GM12874 (cell line): ENCODE results near the gene BICC1.

Source experiments
- TF ChIP-seq, protein P1 (sequence below): IDR thresholded peaks from 2 replicates; pipeline ENCODE4 v1.5.1; 2011; ENCODE audit warnings: low read depth, mild to moderate bottlenecking, control low read depth, low read length, moderate library complexity; ENCODE audit not compliant: insufficient read depth

BICC1 gene

DNA sequence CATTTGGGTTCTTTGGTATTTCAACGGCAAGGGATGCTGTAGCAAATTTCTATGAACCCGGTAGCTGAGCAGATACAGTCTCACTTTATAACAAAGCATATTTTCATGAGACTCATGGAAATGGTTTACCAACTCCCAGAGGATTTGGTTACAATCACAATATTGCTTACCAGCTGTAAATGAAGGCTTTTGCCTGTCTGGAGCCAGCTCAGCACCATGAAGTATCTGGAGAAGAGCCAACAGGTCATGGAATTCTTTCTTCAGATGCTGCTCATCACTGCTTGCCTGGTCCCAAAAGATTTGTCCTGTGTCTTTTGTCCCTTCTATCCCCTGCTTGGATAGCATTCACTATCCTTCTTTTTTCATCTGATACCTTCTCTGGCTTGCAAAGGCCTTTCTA, 346.9 kb downstream of the BICC1 start:
- TF ChIP-seq, protein P1, sequence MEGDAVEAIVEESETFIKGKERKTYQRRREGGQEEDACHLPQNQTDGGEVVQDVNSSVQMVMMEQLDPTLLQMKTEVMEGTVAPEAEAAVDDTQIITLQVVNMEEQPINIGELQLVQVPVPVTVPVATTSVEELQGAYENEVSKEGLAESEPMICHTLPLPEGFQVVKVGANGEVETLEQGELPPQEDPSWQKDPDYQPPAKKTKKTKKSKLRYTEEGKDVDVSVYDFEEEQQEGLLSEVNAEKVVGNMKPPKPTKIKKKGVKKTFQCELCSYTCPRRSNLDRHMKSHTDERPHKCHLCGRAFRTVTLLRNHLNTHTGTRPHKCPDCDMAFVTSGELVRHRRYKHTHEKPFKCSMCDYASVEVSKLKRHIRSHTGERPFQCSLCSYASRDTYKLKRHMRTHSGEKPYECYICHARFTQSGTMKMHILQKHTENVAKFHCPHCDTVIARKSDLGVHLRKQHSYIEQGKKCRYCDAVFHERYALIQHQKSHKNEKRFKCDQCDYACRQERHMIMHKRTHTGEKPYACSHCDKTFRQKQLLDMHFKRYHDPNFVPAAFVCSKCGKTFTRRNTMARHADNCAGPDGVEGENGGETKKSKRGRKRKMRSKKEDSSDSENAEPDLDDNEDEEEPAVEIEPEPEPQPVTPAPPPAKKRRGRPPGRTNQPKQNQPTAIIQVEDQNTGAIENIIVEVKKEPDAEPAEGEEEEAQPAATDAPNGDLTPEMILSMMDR: no peak

DNA sequence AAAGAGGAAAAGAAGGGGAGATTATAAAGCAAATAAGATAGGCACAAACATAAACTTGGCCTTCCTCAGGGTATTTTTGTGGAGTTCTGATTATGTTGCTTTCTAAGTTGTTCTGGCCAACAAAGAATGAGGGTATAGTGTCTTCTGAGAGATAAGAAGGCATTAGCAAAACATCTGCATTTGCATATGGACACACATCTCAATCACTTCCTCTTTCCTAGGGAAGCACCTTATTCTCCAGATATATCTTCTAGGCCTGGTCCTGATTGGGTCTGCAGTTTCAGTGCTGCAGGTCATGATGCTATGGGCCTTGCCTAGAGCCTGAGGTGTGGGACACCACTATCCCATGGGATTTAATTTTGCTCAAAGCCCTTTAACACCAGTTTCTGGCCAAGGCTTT, 355.0 kb downstream of the BICC1 start:
- TF ChIP-seq, protein P1: no peak

DNA sequence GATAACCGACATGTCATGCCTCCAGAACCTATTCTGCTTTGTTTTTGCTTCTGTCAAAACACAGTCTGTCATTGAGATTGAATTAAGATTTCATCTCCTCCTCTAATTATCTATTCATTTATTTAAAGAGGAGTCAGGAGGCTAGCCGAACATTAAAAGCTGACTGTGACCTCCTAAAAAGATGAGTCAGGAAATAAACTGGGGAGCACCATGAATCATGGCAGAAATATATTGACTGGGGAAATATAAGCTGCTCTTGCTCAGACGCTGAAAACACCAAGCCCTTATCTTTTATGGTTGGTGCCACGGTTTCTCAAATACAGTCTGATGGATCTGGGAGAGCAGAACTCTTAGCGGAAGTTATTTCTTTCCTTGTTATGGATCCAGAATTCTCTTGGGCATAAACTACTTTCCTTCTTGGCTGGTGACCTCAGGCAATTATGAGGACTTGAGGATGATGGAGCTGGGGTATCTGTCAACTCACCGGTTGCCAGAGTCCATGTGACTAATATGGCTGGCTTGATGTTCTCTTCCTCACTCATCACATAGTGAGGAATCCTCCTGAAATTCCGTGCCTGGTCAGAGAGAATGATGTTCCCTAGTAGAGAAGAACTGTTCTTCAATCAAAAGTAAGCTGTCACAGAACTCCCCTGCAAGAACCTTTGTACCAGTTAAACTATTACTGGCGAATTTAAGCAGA, 356.2 kb downstream of the BICC1 start:
- TF ChIP-seq, protein P1: no peak

DNA sequence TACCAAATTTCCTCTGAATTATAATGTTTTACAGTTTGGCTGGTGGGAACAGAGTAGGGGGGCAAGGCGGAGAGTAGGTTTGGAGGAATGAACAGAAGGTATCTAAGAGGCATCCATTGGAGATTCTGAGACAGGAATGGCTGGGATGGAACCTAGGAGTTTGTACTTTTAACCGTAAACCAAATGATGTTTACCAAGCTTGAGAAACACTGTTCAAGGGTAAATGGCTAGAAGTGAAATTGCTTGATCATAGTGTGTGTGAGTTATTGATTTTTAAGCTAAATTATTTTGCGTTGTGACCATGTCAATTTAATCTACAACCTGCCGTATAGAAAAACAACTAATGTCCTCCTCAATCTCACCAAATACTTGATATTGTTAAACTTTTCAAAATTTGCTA, 357.4 kb downstream of the BICC1 start:
- TF ChIP-seq, protein P1: no peak

GRCh38 chr10:58873161-58873560, 360.5 kb downstream of the BICC1 start:
- TF ChIP-seq, protein P1: no peak
